HG02759 (cell line): ENCODE results near the gene SIRT7.
"Not testable (repeated sequence)": the region's sequence is repeated elsewhere in the genome, so short reads cannot be mapped to it uniquely, and the experiment has no call there.

Experiments
- ATAC-seq: cut with Tn5 transposase; IDR thresholded peaks from one replicate; pipeline ENCODE4 v1.9.1; 2021; ENCODE audit warnings: mild to moderate bottlenecking, moderate library complexity; ENCODE audit not compliant: unreplicated experiment

SIRT7 gene

GRCh38 chr17:81955058-81955681, 37.2 kb upstream of the SIRT7 start:
- no peak for ATAC-seq

- no peak for ATAC-seq
These were observed 36.4 kb upstream of the SIRT7 start for GRCh38 chr17:81954131-81955057.

GRCh38 chr17:81953443-81953842, 35.5 kb upstream of the SIRT7 start:
- ATAC-seq: not testable (repeated sequence)

- no peak for ATAC-seq
These were observed 34.8 kb upstream of the SIRT7 start for GRCh38 chr17:81952792-81953228.

DNA sequence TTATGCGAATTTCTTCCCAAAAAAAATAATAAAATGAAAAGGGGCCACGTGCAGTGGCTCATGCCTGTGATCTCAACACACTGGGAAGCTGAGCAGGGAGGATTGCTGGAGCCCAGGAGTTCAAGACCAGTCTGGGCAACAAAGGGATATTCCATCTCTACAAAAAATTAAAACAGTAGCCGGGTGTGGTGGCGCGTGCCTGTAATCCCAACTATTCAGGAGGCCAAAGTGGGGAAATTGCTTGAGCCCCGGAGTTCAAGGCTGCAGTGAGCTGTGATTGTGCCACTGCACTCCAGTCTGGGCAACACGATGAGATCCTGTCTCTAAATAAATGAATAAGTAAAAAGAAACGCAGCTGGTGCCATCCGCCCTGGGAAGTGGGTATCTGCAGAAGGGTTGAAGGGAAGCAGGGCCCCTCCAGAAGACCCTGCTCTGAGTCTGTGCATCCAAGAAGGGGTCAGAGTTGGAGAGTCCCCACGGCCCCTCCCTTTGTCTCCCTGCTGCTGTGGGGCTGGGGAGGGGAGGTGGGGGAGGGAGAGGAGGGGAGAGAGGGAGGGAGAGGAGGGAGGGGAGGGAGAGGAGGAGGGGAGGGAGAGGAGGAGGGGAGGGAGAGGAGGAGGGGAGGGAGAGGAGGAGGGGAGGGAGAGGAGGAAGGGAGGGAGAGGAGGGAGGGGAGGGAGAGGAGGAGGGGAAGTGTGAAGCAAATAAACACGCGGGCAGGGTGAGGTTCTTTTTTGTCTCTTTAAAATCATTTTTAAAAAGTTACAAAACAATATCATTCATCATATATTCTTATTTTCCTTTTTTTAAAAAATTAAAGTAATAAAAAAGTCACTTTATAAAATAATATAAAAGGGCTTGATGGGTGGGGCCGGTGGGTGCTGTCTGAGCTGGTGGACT, 34.1 kb upstream of the SIRT7 start:
- ATAC-seq: no peak

DNA sequence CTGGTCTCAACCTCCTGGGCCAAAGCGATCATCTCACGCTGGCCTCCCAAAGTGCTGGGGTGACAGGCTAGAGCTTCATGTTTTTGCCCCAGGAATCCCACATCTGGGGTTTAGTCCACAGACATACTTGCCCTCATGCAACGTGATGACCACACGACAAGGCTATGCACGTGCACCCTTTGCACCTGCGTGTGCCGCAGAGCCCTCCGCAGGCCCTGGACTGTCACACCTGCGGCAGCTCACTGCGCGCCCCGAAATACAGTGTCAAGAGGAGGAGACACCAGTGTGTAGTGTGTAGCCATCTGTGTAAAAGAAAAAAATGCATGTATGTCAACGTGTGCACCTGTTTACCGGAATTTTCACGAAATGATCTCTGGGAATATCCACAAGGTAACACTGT, 32.5 kb upstream of the SIRT7 start:
- ATAC-seq: no peak

GRCh38 chr17:81948635-81949378, 30.8 kb upstream of the SIRT7 start:
- no peak for ATAC-seq

GRCh38 chr17:81947189-81947588, 29.2 kb upstream of the SIRT7 start, which contains the start of gene MYADML2:
MYADML2 (minus strand) TSS chr17:81947233; CDS start chr17:81941741, 5,492 bp downstream.
- no peak for ATAC-seq

GRCh38 chr17:81944858-81945257, 26.9 kb upstream of the SIRT7 start:
- ATAC-seq: no peak

DNA sequence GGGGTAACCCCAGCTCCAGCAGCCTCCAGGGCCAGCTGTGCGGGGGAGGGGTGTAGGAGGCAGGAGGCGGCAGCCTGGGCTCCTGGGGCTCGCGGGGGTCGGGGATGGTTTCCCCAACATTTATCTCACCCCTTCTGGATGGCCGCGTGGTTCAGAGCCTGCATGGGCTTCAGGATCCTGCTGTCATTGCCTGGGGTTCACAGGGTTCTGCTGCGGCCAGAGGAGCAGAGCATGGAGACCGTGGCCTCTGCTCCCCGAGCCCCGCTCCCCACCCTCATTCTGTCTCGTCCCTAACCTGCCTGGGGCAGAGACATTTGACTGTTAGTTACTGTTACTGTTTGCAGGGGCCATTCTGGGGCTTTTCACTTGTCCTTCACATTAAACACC, 24.2 kb upstream of the SIRT7 start:
- no peak for ATAC-seq

DNA sequence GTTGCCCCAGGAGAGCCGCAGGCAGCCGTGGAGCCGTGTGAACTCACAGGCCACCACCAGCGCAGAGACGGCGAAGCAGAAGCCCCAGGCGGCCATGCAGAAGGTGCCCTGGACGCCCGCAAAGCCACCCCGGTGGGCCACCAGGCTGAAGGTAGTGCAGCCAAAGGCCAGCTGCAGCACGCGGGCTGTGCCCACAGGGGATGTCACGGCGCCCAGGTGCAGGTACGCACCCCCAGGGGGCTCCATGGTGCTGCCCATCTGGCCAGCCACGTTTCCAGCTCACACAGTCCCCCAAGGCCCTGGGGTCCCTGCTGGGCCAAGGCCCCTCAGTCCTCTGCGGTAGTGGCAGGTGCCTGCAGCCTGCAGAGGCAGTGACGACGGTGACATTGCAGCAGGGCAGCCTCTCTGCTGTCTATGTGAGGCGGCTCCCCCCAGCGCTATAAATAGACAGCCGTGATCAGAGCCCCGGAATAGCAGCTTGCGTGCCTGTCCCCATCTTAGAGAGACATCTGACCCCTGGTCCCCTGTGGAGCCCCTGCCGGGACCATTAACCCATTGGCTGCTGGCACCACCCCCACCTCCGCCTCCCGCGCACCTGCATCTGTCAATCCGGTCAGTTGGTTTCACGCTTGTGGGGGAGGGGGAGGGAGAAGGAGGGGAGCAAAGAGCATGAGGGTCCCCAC, 23.6 kb upstream of the SIRT7 start:
- no peak for ATAC-seq

DNA sequence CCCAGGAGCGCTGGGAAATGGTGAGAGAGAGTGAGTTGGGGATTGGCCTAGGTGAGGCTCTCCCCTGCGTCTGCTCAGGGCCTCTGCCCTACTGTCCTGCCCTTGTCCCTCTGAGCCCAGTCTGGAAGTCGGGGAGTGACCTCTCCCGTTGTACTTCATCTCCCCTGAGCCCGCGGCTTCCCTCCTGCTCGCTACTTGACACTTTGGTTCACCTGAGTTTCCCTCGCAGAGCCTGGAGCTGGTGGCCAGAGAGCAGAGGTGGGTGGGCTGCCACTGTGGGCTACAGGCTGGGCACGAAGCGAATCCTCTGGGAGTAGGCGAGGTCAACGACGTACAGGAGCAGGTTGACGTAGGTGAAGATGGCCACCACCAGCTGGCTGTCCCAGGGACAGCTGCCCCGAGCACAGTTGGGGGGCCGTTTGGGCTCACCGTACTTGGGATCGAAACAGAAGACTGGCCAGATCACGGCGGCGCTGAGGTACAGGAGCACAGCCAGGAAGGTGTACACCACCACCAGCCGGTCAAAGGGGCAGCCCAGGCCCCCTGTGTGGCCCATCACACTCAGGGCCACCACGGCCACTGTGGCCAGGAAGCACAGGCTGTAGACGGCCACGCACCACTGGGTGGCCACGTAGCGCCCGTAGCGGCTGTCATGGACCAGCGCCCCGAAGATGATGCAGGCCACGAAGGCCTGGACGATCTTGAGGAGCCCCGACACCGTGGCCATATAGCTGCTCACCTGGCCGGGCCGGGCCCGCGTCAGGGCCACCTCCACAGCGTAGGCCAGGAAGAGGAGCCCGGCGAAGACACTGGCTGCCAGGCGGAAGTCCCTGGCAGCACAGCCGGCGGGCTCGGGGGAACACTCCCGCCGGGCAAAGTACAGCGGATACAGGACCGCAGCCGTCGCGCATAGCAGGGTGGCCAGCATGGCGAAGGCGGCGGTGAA, 22.8 kb upstream of the SIRT7 start:
- ATAC-seq: no peak

GRCh38 chr17:81939881-81940385, 22.0 kb upstream of the SIRT7 start:
- no peak for ATAC-seq

DNA sequence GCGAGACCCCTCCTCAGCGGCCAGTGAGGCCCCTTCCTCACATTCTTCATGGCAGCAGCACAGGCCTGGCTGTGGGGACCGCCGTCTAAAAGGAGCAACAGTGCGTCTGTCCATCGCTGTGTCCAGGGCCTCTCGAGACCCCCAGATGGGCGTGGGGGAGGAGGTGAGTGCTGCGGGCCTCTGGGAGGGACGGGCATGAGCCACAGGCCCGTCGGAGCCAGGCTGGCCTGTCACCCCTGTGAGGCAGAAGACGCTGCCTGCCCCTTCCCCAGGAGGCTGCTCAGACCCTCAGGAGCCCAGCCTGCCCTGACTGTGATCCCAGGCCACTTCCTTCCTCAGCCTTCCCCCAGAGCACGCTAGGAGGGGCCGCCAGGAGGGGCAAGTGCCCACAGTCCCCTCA, 21.2 kb upstream of the SIRT7 start:
- no peak for ATAC-seq

GRCh38 chr17:81935709-81936084, 17.7 kb upstream of the SIRT7 start:
- ATAC-seq: no peak

GRCh38 chr17:81934850-81935708, 17.1 kb upstream of the SIRT7 start:
- no peak for ATAC-seq

DNA sequence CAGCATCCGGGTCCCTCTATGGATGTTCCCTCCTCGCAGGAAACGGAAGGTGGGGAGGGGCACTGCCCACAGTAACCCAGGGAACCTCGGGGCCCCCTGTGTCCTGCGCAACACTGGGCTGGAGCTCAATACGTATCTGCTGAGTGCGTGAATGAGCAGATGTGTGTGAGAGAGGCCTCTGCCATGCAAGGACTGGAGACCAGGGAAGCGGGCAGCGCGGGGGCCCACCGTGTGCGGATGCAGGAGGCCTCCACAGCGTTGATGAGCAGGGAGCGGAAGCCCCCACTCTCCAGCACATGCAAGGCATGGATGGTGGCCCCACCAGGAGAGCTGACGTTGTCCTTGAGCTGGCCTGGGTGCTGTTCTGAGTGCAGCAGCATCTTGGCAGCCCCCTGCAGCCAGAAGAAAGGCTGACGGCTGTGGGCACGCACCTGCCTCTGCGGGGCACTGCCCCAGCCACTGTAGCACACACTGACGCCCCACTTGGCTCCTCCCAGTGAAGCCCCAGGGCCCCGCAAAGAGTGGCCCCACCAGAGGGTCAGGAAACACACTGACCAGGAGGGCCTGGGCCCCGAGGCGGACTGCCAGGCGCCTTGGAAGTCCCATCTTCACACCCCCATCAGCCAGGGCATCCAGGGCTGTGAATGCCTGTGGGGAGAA, 16.3 kb upstream of the SIRT7 start:
- no peak for ATAC-seq
